Measurements from ENCODE around the gene ZNF516.

DNA sequence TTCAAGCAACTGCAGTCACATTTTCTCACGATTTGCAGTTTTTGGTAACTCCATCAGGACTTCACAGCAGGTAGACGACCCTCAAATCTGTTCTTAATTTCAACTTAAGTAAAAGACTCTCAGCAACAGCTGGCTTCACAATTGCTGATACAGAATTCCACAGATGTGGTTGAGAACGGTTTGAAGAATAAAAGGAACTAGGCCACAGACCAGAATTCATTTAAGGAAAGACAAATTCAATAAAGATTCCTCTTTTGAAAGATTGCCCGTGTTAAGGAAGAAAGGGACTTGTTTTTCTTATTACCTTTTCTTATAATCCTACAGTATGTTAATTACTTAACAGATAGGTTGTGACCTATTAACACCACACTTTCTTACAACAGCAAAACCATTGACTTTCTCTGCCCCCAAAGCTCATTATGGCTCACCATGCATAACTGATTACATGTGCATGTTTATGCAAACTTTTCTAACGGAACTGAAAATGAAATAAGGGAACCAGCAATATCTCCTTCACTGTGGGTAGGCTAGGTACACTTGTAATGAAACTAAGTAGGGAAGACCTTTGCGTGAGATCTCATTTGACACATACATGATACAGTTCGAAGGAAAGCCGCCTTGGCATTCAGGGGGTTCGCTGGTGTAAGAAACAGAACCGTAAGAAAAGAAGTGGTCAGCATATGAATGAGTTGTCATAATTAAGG lies 4.7 kb upstream of the ZNF516 start:
- TF ChIP-seq, protein P1, sequence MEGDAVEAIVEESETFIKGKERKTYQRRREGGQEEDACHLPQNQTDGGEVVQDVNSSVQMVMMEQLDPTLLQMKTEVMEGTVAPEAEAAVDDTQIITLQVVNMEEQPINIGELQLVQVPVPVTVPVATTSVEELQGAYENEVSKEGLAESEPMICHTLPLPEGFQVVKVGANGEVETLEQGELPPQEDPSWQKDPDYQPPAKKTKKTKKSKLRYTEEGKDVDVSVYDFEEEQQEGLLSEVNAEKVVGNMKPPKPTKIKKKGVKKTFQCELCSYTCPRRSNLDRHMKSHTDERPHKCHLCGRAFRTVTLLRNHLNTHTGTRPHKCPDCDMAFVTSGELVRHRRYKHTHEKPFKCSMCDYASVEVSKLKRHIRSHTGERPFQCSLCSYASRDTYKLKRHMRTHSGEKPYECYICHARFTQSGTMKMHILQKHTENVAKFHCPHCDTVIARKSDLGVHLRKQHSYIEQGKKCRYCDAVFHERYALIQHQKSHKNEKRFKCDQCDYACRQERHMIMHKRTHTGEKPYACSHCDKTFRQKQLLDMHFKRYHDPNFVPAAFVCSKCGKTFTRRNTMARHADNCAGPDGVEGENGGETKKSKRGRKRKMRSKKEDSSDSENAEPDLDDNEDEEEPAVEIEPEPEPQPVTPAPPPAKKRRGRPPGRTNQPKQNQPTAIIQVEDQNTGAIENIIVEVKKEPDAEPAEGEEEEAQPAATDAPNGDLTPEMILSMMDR (IDR thresholded peaks at IDR 0.05; ENCODE audit: low read depth, low read length, poor library complexity, severe bottlenecking), result no peak
- TF ChIP-seq EZH2phosphoT487 (IDR thresholded peaks at IDR 0.05; ENCODE audit: borderline replicate concordance, low read length), result no peak

All from DOHH2 (cell line).